COR-L47 (cell line): ENCODE data around the gene GOLGA3.
"Not testable (repeated sequence)": the region's sequence is repeated elsewhere in the genome, so short reads cannot be mapped to it uniquely, and the experiment has no call there.

Experiments used
- DNase-seq: peaks from one replicate; lab custom pipeline; 2025; lab: John Stamatoyannopoulos, UW

Gene GOLGA3

GRCh38 chr12:132847363-132848356 lies 19.0 kb upstream of the GOLGA3 start:
- no peak for DNase-seq

DNA sequence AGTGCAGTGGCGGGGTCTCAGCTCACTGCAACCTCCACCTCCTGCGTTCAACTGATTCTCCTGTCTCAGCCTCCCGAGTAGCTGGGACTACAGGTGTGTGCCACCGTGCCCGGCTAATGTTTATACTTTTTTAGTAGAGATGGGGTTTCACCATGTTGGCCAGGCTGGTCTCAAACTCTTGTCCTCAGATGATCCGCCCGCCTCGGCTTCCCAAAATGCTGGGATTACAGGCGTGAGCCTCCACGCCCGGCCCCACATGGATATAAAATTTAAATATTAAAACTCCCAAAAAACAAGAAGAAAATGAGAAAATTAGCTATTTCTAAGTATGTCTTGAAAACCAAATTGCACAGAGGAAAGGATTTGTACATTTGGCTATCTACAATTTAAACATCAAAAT lies 16.0 kb upstream of the GOLGA3 start:
- DNase-seq = not testable (repeated sequence)

DNA sequence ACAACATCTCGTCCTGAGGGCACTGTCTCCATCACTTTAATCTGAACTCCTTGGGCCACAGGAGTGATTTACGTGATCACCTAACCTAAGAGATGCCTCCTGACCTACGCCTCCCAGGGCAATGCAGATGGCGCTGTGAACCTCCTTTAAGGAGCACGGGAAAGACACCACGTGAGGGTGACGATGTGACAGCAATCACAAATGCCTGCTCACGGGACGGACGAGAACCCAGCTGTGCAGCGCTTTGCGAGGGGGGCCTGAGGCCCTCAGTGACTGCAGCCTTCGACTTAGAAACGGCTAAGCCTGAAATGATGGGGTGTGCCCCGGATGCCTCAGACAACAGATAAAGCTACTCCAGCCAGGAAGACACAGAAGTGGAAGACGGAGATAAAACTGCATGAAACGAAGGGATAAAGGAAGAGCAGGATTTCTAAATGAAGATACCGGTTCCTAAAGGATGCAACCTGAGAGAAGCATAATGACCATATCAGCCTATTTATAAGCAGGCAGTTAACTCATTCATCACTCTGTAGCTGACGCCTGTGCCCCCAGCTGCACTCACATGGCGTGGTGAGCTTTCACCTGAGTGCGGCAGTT lies 13.9 kb upstream of the GOLGA3 start:
- DNase-seq = no peak

GRCh38 chr12:132841151-132841550 lies 12.5 kb upstream of the GOLGA3 start:
- no peak for DNase-seq

DNA sequence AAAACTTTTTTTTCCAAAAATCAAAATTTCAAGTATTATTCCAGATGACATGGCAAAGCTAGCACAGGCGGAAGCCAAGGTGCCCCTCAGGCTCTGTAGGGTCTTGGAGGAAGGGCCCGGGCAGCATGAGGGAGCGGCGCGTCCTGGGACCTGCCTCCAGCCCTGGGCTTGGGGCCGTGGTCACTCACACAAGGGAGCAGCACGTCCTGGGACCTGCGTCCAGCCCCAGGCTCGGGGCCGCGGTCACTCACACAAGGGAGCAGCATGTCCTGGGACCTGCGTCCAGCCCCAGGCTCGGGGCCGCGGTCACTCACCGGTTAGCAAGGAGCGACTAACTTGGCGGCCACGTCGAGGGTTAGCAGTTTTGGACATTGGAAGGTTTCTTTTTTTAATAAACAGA lies 11.9 kb upstream of the GOLGA3 start:
- no peak for DNase-seq

DNA sequence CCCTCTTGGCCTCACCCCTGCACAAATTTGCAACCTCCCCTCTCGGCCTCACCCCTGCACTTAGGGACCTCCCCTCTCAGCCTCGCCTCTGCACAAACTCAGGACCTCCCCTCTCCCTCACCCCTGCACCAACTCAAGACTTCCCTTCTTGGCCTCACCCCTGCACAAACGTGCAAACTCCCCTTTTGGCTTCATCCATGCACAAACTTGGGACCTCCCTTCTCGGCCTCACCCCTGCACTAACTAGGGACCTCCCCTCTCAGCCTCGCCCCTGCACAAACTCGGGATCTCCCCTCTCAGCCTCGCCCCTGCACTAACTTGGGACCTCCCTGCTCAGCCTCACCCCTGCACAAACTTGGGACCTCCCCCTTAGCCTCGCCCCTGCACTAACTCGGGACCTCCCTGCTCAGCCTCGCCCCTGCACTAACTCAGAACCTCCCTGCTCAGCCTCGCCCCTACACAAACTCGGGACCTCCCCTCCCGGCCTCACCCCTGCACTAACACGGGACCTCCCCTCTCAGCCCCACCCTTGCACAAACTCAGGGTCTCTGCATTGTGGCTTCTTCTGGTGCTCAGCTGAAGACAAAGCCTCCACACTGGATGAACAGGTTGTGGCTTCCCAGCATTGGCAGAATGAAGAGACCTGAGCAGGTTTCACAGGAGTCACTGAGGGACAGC lies 11.0 kb upstream of the GOLGA3 start:
- DNase-seq = no peak

DNA sequence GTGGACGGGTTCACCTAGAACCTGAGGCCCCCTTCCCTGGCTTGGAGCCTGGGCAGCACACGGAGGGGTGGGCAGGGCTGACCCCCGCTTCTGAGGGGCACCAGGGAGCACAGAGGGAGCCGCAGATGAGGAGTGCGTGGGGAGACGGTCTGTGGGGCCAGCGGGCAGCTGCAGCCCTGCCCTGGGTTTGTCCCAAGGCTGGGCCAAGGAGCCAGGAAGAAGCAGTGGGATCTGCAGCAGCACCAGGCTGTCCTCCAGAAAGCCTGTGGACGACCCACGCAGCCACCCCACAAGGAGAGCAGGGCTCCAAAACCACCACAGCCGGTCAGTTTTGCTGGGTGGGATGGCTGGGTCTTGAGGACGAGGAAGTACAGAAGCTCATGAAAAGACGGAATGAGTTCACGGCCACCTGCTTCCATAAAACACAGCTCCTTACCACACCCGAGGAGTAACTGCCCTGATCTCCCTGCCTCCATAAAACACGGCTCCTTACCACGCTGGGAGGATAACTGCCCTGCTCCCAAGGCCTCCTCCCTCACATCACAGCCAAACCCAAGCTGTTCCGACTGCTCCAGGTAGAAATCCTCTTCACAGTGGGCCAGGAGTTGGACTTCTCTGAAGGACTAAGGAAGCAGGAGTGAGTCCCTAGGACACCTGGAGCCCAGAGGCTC lies 9.9 kb upstream of the GOLGA3 start:
- no peak for DNase-seq

- no peak for DNase-seq
Observed at GRCh38 chr12:132837693-132838409, 9.2 kb upstream of the GOLGA3 start.

DNA sequence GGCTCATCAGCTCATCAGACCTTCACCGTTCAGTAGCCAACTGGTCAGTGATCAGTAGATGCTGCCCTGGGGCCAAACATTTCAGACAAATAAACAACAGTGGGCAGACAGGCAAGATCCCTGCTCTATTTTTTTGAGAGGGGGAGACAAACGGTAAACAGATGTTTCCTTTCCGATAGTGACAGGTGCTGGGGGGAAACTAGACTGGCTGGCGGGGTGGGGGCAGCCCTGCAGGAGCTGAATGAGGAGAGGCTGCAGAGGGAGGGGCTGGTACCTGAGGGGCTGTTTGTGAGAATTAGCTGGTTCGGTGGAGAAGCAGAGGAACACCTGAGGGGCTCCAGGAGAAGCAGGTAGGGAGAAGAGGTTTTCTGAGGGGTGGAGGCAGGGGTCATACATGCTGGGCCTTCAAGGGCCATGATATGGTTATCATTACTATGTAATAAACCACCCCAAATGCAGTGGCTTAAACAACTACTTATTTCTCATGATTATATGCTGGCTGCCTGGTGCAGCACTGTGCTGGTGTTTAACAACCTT lies 8.2 kb upstream of the GOLGA3 start:
- peak; percentile 22 for DNase-seq

GRCh38 chr12:132836230-132836629 lies 7.6 kb upstream of the GOLGA3 start:
- DNase-seq = peak; percentile 49

- DNase-seq = no peak
Observed at GRCh38 chr12:132835076-132836025, 6.7 kb upstream of the GOLGA3 start.

- DNase-seq = no peak
Observed at GRCh38 chr12:132834181-132834711, 5.6 kb upstream of the GOLGA3 start.

GRCh38 chr12:132833341-132833740 lies 4.7 kb upstream of the GOLGA3 start:
- DNase-seq = no peak

DNA sequence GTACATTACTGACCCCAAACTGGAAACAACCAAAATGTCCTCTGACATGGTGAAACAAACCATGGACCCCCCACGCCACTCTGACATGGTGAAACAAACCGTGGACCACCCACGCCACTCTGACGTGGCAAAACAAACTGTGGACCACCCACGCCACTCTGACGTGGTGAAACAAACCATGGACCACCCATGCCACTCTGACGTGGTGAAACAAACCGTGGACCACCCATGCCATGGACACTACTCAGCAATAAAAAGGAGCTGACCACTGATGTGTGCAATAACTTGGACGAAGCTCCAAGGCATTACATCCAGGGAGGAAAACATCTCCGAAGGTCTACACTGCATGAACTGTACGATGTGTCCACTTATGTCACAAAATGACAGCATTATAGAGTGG lies 3.1 kb upstream of the GOLGA3 start:
- no peak for DNase-seq

GRCh38 chr12:132827763-132828703 lies 636 bp downstream of the GOLGA3 start:
- DNase-seq = no peak

DNA sequence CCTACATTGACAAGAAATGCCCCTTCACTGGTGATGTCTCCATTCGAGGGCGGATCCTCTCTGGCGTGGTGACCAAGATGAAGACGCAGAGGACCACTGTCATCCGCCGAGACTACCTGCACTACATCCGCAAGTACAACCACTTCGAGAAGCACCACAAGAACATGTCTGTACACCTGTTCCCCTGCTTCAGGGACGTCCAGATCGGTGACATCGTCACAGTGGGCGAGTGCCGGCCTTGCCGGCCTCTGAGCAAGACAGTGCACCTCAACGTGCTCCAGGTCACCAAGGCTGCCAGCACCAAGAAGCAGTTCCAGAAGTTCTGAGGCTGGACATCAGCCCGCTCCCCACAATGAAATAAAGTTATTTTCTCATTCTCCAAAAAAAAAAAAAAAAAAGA lies 2.8 kb downstream of the GOLGA3 start:
- no peak for DNase-seq

- DNase-seq = no peak
Observed at GRCh38 chr12:132825089-132825488, 3.6 kb downstream of the GOLGA3 start.

GRCh38 chr12:132824053-132824452 lies 4.6 kb downstream of the GOLGA3 start:
- no peak for DNase-seq

DNA sequence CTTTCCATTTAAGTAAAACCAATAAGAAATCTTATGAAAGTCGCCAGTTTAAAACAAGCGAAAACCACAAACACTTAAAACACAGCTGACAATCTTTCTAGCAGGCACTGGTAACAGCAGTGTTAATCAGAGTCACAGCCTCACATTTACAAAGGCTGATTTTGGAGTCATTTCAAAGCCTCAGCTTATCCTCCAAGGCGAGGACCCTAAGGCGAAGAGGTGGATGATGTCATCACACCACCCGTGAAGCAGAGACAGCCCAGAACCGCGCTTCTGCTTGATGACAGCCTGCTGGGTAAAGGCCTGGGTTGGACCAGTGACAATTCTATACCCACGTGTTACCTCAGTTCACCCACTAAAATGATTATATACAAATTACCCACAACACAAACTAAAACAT lies 10.1 kb downstream of the GOLGA3 start:
- DNase-seq = no peak
